Astrocyte (in vitro differentiated cells and primary cell): ENCODE results near the gene LCN1.

ENCODE experiments used
- EZH2 ChIP-seq: IDR thresholded peaks from 2 replicates; pipeline ENCODE4 v1.6.1; 2012; ENCODE audit warnings: mild to moderate bottlenecking, low read length, inconsistent platforms; ENCODE audit not compliant: insufficient read depth
- TF ChIP-seq, protein P1 (sequence below): IDR thresholded peaks from 2 replicates; pipeline ENCODE4 v1.5.1; 2011; ENCODE audit warnings: low read depth, mild to moderate bottlenecking, inconsistent platforms, low read length, moderate library complexity; ENCODE audit not compliant: insufficient read depth

DNA sequence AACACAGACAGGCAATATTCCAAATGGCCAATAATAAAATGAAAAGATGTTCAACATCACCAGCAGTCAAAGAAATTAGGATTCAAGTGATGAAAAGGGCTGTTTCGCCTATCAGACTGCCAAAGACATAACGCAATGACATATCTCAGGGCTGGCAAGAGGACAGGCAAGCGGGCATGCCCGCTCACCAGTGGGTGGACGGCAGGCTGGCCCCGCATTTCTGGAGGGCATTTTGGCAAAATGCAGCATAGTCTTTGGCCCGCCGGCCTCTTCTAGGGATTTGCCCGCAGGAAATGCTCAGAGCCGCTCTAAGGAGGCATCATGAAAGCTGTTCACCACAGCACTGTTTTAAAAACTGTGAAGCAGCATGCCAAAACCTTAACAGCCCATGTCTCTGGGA is 43.0 kb upstream of the LCN1 start:
- TF ChIP-seq, protein P1, sequence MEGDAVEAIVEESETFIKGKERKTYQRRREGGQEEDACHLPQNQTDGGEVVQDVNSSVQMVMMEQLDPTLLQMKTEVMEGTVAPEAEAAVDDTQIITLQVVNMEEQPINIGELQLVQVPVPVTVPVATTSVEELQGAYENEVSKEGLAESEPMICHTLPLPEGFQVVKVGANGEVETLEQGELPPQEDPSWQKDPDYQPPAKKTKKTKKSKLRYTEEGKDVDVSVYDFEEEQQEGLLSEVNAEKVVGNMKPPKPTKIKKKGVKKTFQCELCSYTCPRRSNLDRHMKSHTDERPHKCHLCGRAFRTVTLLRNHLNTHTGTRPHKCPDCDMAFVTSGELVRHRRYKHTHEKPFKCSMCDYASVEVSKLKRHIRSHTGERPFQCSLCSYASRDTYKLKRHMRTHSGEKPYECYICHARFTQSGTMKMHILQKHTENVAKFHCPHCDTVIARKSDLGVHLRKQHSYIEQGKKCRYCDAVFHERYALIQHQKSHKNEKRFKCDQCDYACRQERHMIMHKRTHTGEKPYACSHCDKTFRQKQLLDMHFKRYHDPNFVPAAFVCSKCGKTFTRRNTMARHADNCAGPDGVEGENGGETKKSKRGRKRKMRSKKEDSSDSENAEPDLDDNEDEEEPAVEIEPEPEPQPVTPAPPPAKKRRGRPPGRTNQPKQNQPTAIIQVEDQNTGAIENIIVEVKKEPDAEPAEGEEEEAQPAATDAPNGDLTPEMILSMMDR, result no peak
- no peak for TF ChIP-seq EZH2
